ENCODE measurements around the gene ELK3. TPM values are rescaled to one million over a fixed set of nuclear protein-coding genes. Genes with fewer than 3 reads are reported as not detected.

ELK3 gene
- total and polyA plus RNA-seq, 8 donors, result 2.2 to 21.7 (median 12.7) TPM

DNA sequence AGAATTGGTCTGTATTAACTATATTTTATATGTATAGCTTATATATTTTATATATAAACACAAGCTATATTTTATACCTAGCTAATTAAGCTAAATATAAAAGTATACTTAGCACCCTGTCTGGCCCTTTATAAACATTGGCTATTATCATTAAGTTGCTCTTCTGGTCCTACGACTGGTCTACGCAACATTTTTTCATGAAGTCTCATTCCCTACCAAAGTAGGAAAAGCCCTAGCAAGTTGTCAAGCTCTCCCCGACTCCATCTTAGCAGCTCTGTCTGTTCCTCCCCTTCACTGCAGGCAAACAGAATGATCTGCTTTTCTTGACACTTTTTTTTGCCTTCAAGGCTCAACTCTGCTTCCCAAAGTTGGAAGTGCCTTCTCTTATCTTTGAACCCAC is 36.7 kb upstream of the ELK3 start:
- no peaks in the 10 kb centered on the region for H3K9me3 ChIP-seq
- no peaks in the 10 kb centered on the region for H3K36me3 ChIP-seq
- no peak for TF ChIP-seq POLR2A (IDR thresholded peaks at IDR 0.05)
- no peak for TF ChIP-seq EP300 (IDR thresholded peaks at IDR 0.05)
- TF ChIP-seq POLR2AphosphoS5 (IDR thresholded peaks at IDR 0.05), result no peak
- TF ChIP-seq, protein P1, sequence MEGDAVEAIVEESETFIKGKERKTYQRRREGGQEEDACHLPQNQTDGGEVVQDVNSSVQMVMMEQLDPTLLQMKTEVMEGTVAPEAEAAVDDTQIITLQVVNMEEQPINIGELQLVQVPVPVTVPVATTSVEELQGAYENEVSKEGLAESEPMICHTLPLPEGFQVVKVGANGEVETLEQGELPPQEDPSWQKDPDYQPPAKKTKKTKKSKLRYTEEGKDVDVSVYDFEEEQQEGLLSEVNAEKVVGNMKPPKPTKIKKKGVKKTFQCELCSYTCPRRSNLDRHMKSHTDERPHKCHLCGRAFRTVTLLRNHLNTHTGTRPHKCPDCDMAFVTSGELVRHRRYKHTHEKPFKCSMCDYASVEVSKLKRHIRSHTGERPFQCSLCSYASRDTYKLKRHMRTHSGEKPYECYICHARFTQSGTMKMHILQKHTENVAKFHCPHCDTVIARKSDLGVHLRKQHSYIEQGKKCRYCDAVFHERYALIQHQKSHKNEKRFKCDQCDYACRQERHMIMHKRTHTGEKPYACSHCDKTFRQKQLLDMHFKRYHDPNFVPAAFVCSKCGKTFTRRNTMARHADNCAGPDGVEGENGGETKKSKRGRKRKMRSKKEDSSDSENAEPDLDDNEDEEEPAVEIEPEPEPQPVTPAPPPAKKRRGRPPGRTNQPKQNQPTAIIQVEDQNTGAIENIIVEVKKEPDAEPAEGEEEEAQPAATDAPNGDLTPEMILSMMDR (IDR thresholded peaks at IDR 0.05), result no peak
- no peak for DNase-seq
- WGBS, 5 donors, result 77 to 92% (median 84%) methylated on average over 3 of the region's 3 CpGs
- intact Hi-C loops (cut with DNase I; ENCODE audit: low total_unique reads), result no loop called here
- no peaks in the 10 kb centered on the region for H3K4me1 ChIP-seq
- H3K27ac ChIP-seq, result no peak overlapping the region
- H3K27me3 ChIP-seq, result no peaks in the 10 kb centered on the region
- no peak overlapping the region for H3K4me3 ChIP-seq

DNA sequence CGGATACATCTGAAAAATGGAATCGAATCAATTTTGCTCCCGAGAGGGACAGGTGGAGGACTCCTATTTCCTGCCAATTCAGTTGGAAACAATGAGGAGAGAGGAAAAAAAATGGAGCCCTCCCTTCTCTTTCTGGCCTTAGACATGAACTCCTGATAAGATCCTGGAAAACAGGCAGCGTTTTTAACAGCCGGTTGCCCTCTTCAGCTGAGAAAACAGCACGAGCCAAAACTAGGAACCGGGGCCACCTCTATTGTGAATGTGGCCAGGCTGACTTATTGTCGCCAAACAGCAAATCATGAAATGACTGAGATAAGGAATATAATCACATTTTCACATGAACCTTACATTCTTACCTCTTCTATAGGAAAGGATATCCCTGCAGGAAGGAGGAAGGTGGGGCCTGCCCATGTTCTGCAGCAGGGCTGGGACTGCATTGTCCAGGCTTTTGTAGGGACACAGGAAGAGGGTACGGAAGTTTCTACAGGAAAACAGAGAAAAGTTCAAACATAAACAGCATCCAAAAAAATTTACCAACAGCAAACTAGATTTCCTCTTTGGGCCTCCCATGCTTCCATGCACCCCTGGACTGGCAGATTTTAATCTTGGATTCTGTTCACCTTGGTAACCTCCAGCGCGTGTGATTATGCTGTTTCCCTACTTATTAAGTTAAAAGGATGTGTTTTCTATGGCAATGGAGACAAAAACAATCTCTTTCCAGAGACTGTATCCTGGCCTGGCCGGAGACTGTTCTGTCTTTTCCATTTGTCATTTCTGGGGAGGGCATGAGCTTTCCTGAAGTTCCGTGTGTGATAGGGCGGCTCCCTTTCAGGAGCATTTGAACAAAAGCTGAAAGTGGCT is 29.0 kb upstream of the ELK3 start:
- no peak overlapping the region for H3K4me3 ChIP-seq
- TF ChIP-seq EP300 (IDR thresholded peaks at IDR 0.05), result no peak
- no peak for TF ChIP-seq POLR2AphosphoS5 (IDR thresholded peaks at IDR 0.05)
- TF ChIP-seq, protein P1 (IDR thresholded peaks at IDR 0.05), result no peak
- TF ChIP-seq POLR2A (IDR thresholded peaks at IDR 0.05), result no peak
- DNase-seq, result peak in 1 of 2 donors; percentile 42
- WGBS, 5 donors, result 48 to 60% (median 54%) methylated on average over 14 of the region's 14 CpGs
- intact Hi-C loops (cut with DNase I; ENCODE audit: low total_unique reads), result no loop called here
- H3K27ac ChIP-seq, result peak overlapping the region in 4 of 5 donors; percentile 4 to 63 (median 38)
- H3K36me3 ChIP-seq, result no peaks in the 10 kb centered on the region
- no peaks in the 10 kb centered on the region for H3K27me3 ChIP-seq
- H3K4me1 ChIP-seq, result peaks cover 0 to 8% (median 5%) of the 10 kb centered on the region in 4 donors
- H3K9me3 ChIP-seq, result no peaks in the 10 kb centered on the region

DNA sequence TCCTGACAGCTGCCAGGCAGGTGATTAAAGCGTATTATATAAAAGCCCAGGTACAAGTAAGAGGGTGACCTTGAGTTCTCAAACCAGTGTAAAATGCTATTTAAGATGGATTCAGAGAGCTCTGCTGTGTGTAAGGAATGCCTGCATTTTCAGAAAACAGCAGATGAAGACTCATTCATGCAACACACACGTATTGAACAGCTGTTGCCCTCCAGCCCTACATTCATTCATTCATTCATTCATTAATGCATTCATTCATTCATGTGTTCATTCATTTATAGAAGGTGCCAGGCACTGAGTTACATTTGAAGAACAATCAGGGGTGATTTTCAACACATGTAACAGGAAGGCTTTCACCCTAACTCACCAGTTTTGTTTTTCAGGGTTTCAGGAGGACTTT is 27.4 kb upstream of the ELK3 start:
- Histone ChIP-seq H3K27ac (peak overlapping the region in 2 of 5 donors; percentile 44 to 63), H3K4me1 (peaks cover 4 to 8% (median 5%) of the 10 kb centered on the region in 4 donors), H3K4me3 (no peak overlapping the region), H3K36me3 (no peaks in the 10 kb centered on the region), H3K27me3 (no peaks in the 10 kb centered on the region), H3K9me3 (no peaks in the 10 kb centered on the region)
- TF ChIP-seq POLR2AphosphoS5 (IDR thresholded peaks at IDR 0.05) (no peak), EP300 (IDR thresholded peaks at IDR 0.05) (no peak), POLR2A (IDR thresholded peaks at IDR 0.05) (no peak)
- TF ChIP-seq, protein P1 (IDR thresholded peaks at IDR 0.05), result no peak
- 66 to 83% (median 81%) methylated on average over 2 of the region's 2 CpGs for WGBS, 5 donors
- intact Hi-C loops (cut with DNase I; ENCODE audit: low total_unique reads), result no loop called here
- DNase-seq, result no peak

DNA sequence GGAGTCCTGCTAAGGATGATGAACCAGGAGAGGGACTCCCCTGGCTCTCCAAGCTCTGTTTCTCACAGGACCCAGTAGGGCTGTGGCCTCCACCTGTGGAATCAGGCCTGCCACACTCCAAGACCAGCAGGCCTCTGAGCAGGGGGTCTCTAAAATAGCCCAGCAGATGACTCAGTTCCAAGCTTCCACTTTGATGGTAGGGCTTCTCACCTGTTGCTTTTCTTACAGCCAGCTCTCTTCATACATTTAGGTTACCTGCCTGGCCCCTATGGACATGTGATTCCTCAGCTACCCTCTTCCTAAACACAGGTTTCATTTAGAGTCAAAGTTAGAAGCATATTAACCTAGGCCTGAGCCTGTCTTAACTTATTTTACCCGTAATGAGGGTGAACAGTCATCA is 26.7 kb upstream of the ELK3 start:
- no peak for DNase-seq
- Histone ChIP-seq H3K36me3 (no peaks in the 10 kb centered on the region), H3K9me3 (no peaks in the 10 kb centered on the region), H3K4me3 (no peak overlapping the region), H3K4me1 (peaks cover 4 to 8% (median 5%) of the 10 kb centered on the region in 4 donors), H3K27me3 (no peaks in the 10 kb centered on the region), H3K27ac (no peak overlapping the region)
- 86 to 93% (median 91%) methylated on average over 1 of the region's 1 CpG for WGBS, 5 donors
- TF ChIP-seq, protein P1 (IDR thresholded peaks at IDR 0.05), result no peak
- TF ChIP-seq EP300 (IDR thresholded peaks at IDR 0.05) (no peak), POLR2A (IDR thresholded peaks at IDR 0.05) (no peak), POLR2AphosphoS5 (IDR thresholded peaks at IDR 0.05) (no peak)
- intact Hi-C loops (cut with DNase I; ENCODE audit: low total_unique reads), result no loop called here

Measured in stomach (tissue), 9 donors.